IPS-18a (cell line): ENCODE measurements around the gene LRP1B.

Experiments
- H3K27ac ChIP-seq: one replicate; pipeline ENCODE4 v1.5.1; 2013; ENCODE audit warnings: low read length
- H3K27me3 ChIP-seq: one replicate; pipeline ENCODE4 v1.6.1; 2013; ENCODE audit warnings: mild to moderate bottlenecking, low read length; ENCODE audit not compliant: control insufficient read depth, insufficient read depth
- H3K36me3 ChIP-seq: one replicate; pipeline ENCODE4 v1.6.1; 2013; ENCODE audit warnings: low read depth, low read length; ENCODE audit not compliant: control insufficient read depth
- H3K4me1 ChIP-seq: one replicate; pipeline ENCODE4 v1.6.1; 2013; ENCODE audit warnings: low read depth, low read length; ENCODE audit not compliant: control insufficient read depth
- H3K4me3 ChIP-seq: one replicate; pipeline ENCODE4 v1.5.1; 2013; ENCODE audit warnings: low read length
- H3K9ac ChIP-seq: one replicate; pipeline ENCODE4 v1.6.1; 2013; ENCODE audit warnings: mild to moderate bottlenecking, low read length, moderate library complexity
- H3K9me3 ChIP-seq: one replicate; pipeline ENCODE4 v1.6.1; 2013; ENCODE audit warnings: low read depth, low read length; ENCODE audit not compliant: control insufficient read depth

LRP1B gene

DNA sequence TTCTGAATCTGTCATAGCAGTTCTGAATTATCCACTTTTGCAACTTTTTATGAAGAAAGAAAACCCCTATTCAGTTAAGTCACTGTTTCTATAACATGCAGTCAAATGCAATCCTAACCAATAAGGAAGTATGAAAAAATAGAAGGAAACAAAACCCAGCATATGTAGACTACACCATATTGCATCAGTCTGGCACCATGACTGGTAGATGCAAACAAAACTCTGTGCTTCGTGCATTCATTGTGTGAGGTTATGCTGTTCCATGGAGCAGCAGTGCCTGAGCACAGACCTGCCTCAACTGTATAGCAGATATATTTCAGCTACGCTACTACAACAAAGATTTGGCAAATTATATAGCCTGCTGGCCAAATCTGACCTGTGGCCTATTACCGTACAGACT is 325.5 kb downstream of the LRP1B start:
- Histone ChIP-seq H3K36me3 (no peaks in the 10 kb centered on the region), H3K9ac (no peak overlapping the region), H3K27me3 (no peaks in the 10 kb centered on the region), H3K9me3 (no peaks in the 10 kb centered on the region), H3K4me3 (no peak overlapping the region), H3K4me1 (peaks cover 5% of the 10 kb centered on the region), H3K27ac (no peak overlapping the region)

DNA sequence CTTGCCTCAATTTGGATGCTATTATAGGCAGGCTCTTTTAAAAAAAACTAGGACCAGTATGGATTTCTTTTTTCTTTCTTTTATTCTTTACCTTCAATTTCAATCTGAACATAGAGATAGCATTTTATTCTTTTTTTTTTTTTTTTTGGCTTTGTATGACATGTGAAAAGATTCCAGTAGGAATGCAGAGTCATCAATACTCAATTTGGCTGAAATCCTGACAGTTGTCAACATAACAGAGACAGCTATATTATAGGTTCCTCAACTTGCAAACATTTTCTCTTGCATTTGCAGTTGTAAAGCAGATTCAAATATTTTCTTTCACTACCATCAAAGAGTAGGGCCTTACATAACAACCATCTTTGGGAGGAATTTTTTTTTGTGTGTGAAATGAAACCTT is 334.4 kb downstream of the LRP1B start:
- no peaks in the 10 kb centered on the region for H3K36me3 ChIP-seq

GRCh38 chr2:141791521-141791920 is 339.3 kb downstream of the LRP1B start:
- no peak overlapping the region for H3K9ac ChIP-seq
- no peaks in the 10 kb centered on the region for H3K36me3 ChIP-seq
- H3K4me3 ChIP-seq, result no peak overlapping the region
- no peaks in the 10 kb centered on the region for H3K9me3 ChIP-seq
- no peak overlapping the region for H3K27ac ChIP-seq
- H3K27me3 ChIP-seq, result no peaks in the 10 kb centered on the region
- no peaks in the 10 kb centered on the region for H3K4me1 ChIP-seq

More for the DNA sequence above, 334.4 kb downstream of the LRP1B start:
- Histone ChIP-seq H3K27me3 (no peaks in the 10 kb centered on the region), H3K27ac (no peak overlapping the region), H3K4me3 (no peak overlapping the region), H3K9me3 (no peaks in the 10 kb centered on the region), H3K4me1 (no peaks in the 10 kb centered on the region), H3K9ac (no peak overlapping the region)

GRCh38 chr2:141782574-141782973 is 348.2 kb downstream of the LRP1B start:
- H3K27ac ChIP-seq, result no peak overlapping the region
- H3K4me1 ChIP-seq, result no peaks in the 10 kb centered on the region
- no peaks in the 10 kb centered on the region for H3K9me3 ChIP-seq
- no peak overlapping the region for H3K4me3 ChIP-seq
- no peaks in the 10 kb centered on the region for H3K27me3 ChIP-seq
- H3K9ac ChIP-seq, result no peak overlapping the region
- no peaks in the 10 kb centered on the region for H3K36me3 ChIP-seq

GRCh38 chr2:141778315-141778835 is 352.4 kb downstream of the LRP1B start:
- Histone ChIP-seq H3K9ac (no peak overlapping the region), H3K9me3 (no peaks in the 10 kb centered on the region), H3K4me1 (no peaks in the 10 kb centered on the region), H3K27ac (no peak overlapping the region), H3K36me3 (no peaks in the 10 kb centered on the region), H3K27me3 (no peaks in the 10 kb centered on the region), H3K4me3 (no peak overlapping the region)

DNA sequence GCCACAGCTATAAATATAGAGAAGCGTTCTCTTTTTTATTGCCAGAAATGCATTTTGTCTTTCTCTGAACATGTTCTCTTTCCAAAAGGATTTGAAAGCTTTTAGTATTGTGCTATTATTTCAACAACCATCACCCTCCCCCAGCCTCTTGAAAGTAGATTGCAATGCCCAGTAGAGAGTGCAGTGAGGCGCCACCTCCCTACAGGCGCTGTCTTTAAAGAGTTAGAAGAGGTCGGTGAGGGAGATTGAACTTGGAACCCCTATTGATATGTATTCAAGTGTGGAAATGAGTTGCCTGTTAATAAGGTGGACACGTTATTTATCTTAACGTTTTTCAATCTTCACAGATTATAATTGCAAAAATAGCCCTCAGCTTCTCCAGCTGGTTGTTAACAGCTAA is 360.3 kb downstream of the LRP1B start:
- Histone ChIP-seq H3K9ac (no peak overlapping the region), H3K4me3 (no peak overlapping the region), H3K4me1 (no peaks in the 10 kb centered on the region), H3K27ac (no peak overlapping the region), H3K9me3 (no peaks in the 10 kb centered on the region), H3K36me3 (no peaks in the 10 kb centered on the region), H3K27me3 (no peaks in the 10 kb centered on the region)

GRCh38 chr2:141767691-141768090 is 363.1 kb downstream of the LRP1B start:
- no peaks in the 10 kb centered on the region for H3K9me3 ChIP-seq
- no peaks in the 10 kb centered on the region for H3K36me3 ChIP-seq
- no peak overlapping the region for H3K27ac ChIP-seq
- no peaks in the 10 kb centered on the region for H3K4me1 ChIP-seq
- no peaks in the 10 kb centered on the region for H3K27me3 ChIP-seq
- H3K9ac ChIP-seq, result no peak overlapping the region
- no peak overlapping the region for H3K4me3 ChIP-seq

- Histone ChIP-seq H3K36me3 (no peaks in the 10 kb centered on the region), H3K9ac (no peak overlapping the region), H3K4me1 (no peaks in the 10 kb centered on the region), H3K27ac (no peak overlapping the region), H3K4me3 (no peak overlapping the region), H3K27me3 (no peaks in the 10 kb centered on the region), H3K9me3 (no peaks in the 10 kb centered on the region)
Observed at GRCh38 chr2:141767051-141767450, 363.8 kb downstream of the LRP1B start.

DNA sequence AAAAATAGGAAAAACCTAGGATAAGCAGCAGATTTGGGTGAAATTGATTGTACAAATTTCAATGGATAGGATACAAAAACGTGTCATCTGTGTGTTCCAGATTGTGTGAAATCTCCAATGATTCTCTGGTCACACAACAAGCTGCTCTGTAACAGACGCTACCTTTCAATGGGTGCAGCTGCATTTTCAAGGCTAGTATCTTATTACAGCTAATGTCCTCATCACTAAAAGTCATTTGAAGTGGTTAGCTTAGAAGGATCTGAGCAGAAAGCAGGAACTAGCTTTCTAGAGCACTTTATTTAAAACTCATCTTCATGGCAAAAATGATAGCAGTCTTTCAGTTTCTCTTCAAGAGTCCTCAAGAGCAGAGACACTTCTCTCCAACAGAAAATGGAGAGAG is 364.6 kb downstream of the LRP1B start:
- Histone ChIP-seq H3K4me1 (no peaks in the 10 kb centered on the region), H3K4me3 (no peak overlapping the region), H3K9ac (no peak overlapping the region), H3K9me3 (no peaks in the 10 kb centered on the region), H3K27ac (no peak overlapping the region), H3K36me3 (no peaks in the 10 kb centered on the region), H3K27me3 (no peaks in the 10 kb centered on the region)

- Histone ChIP-seq H3K36me3 (no peaks in the 10 kb centered on the region), H3K9ac (no peak overlapping the region), H3K9me3 (no peaks in the 10 kb centered on the region), H3K4me3 (no peak overlapping the region), H3K4me1 (no peaks in the 10 kb centered on the region), H3K27me3 (no peaks in the 10 kb centered on the region), H3K27ac (no peak overlapping the region)
Observed at GRCh38 chr2:141748616-141749015, 382.2 kb downstream of the LRP1B start.

DNA sequence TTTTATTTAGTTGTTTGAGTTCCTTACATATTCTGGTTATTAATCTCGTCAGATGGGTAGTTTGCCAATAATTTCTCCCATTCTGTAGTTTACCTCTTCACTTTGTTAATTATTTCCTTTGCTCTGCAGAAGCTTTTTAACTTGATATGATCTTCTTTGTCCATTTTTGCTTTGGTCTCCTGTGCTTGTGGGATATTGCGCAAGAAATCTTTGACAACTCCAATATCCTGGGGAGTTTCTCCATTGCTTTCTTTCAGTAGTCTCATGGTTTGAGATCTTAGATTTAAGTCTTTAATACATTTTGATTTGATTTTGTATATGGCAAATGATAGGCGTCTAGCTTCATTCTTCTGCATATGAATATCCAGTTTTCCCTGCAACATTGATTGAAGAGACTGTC is 389.2 kb downstream of the LRP1B start:
- no peaks in the 10 kb centered on the region for H3K9me3 ChIP-seq
- H3K36me3 ChIP-seq, result no peaks in the 10 kb centered on the region
- H3K27ac ChIP-seq, result no peak overlapping the region
- no peaks in the 10 kb centered on the region for H3K4me1 ChIP-seq
- H3K9ac ChIP-seq, result no peak overlapping the region
- H3K4me3 ChIP-seq, result no peak overlapping the region
- H3K27me3 ChIP-seq, result no peaks in the 10 kb centered on the region

DNA sequence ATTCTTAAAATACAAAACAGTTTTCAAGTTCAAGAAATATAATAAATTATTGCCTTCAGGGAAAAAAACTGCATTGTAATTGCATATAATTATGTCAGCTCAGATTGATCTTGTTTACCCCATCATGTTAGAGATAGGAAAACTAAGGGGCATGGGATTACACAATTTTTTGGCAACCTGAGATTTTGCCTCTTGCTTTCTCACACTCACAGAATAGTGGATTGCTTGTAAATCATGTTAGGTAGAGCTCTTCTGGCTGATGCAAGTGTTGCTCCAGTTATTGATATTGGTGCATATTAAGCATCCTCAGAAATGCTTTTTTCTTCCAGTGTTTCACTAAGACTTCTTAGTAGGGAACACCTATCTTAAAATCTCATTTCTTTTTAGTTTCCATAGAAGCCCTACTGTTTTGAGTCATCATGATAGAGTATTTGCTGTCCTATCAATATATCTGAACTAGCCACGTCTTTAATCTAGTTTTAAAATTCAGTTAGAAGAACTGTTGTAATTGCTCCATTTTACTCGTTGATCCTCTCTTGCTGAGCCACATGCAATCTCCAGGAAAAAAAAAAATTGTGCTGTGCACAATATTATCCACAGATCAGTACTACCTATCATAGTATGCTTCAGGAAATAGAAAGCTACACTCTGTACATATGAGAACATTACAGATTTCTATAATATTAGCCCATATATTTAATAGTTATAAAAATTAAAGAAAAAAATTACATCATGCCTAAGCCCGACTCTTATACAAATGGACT is 393.1 kb downstream of the LRP1B start:
- no peaks in the 10 kb centered on the region for H3K9me3 ChIP-seq
- H3K27ac ChIP-seq, result no peak overlapping the region
- H3K9ac ChIP-seq, result no peak overlapping the region
- H3K4me3 ChIP-seq, result no peak overlapping the region
- H3K36me3 ChIP-seq, result no peaks in the 10 kb centered on the region
- no peaks in the 10 kb centered on the region for H3K27me3 ChIP-seq
- H3K4me1 ChIP-seq, result peaks cover 8% of the 10 kb centered on the region
